Aorta (tissue), 5 donors: ENCODE measurements around the gene TBC1D22A. TPM values are rescaled to one million over a fixed set of nuclear protein-coding genes. Genes with fewer than 3 reads are reported as not detected.

Source experiments
- ATAC-seq: fragments of 200-7000 bp; cut with Tn5 transposase; one replicate; pipeline ENCODE4 v1.9.1; 2022; ENCODE audit warnings: moderate library complexity; ENCODE audit not compliant: low FRiP score
- DNase-seq, 2 donors: peaks; one replicate each; pipeline ENCODE4 v3.0.0-alpha.2; 2020
- H3K27ac ChIP-seq, 2 donors: one replicate each; pipeline ENCODE4 v1.5.1; 2013; ENCODE audit warnings: low read length in 2 of 2, mild to moderate bottlenecking in 2 of 2, moderate library complexity in 2 of 2, control low read depth in 1 of 2, inconsistent platforms in 1 of 2, low read depth in 1 of 2
- H3K27me3 ChIP-seq, 2 donors: one replicate each; pipeline ENCODE4 v1.6.1; 2013; ENCODE audit warnings: control low read depth in 1 of 2, low read length in 1 of 2, mild to moderate bottlenecking in 1 of 2, moderate library complexity in 1 of 2; ENCODE audit not compliant: insufficient read depth in 2 of 2, control insufficient read depth in 1 of 2
- H3K36me3 ChIP-seq, 2 donors: one replicate each; pipeline ENCODE4 v1.6.1; 2013; ENCODE audit warnings: control low read depth in 1 of 2, low read length in 1 of 2, mild to moderate bottlenecking in 1 of 2; ENCODE audit not compliant: insufficient read depth in 2 of 2, control insufficient read depth in 1 of 2
- H3K4me1 ChIP-seq, 2 donors: one replicate each; pipeline ENCODE4 v1.6.1; 2013; ENCODE audit warnings: low read length in 2 of 2, control low read depth in 1 of 2, mild to moderate bottlenecking in 1 of 2, moderate library complexity in 1 of 2; ENCODE audit not compliant: insufficient read depth in 2 of 2, control insufficient read depth in 1 of 2
- H3K4me3 ChIP-seq, 2 donors: one replicate each; pipeline ENCODE4 v1.5.1; 2013; ENCODE audit warnings: low read length in 2 of 2, control low read depth in 1 of 2, mild to moderate bottlenecking in 1 of 2
- H3K9me3 ChIP-seq: one replicate; pipeline ENCODE4 v1.6.1; 2013; ENCODE audit warnings: mild to moderate bottlenecking, low read length; ENCODE audit not compliant: control insufficient read depth
- whole genome bisulfite sequencing, 2 donors: extraction: QIAGEN DNeasy Blood & Tissue Kit; methylation state at CpG; one replicate each; pipeline ENCODE4 v1.1.7; 2013; 5-methylcytosine and 5-hydroxymethylcytosine counted together
- intact Hi-C, 2 donors: fragments of 100-400 bp; cut with DNase I; formaldehyde crosslinking; loops; one replicate each; pipeline versions ENCODE4 v1.14.2 to v1.15.0; 2022
- polyA plus RNA-seq, 2 donors: library from polyadenylated mRNA; stranded (reverse); fragments of 200-250 nt; gene quantifications; one replicate each; pipeline ENCODE4 v1.2.3, GENCODE V29; 2013
- total RNA-seq, 2 donors: library from RNA; stranded (reverse); fragmentation: NEBNext Ultra II Directional; extraction: Animal tissue kit (Norgen Biotek cat#: 25700); gene quantifications; one replicate each; pipeline ENCODE4 v1.2.1, GENCODE V29; 2021
- donor health status: healthy with polysubstance abuse.
- donor health status: Bipolar disorder and iron deficiency.
- donor health status: DM: no; HTN: no; CAD: no.
- donor health status: DM: no; HTN: no; CAD: no.
- donor health status: DM: yes; HTN: yes; CAD: no.

Gene TBC1D22A
- total and polyA plus RNA-seq, 4 donors: 10.8 to 37.1 (median 17.9) TPM

GRCh38 chr22:47011131-47011858 is 248.8 kb downstream of the TBC1D22A start:
- H3K27me3 ChIP-seq: no peaks in the 10 kb centered on the region
- ATAC-seq: no peak
- no peaks in the 10 kb centered on the region for H3K9me3 ChIP-seq
- H3K4me1 ChIP-seq: no peaks in the 10 kb centered on the region
- H3K4me3 ChIP-seq: no peak overlapping the region
- WGBS, 2 donors: 88 to 90% methylated on average over 12 of the region's 12 CpGs
- no peaks in the 10 kb centered on the region for H3K36me3 ChIP-seq
- DNase-seq: no peak
- intact Hi-C loops: no loop called here
- no peak overlapping the region for H3K27ac ChIP-seq

- no peak for ATAC-seq
These were observed 249.4 kb downstream of the TBC1D22A start for GRCh38 chr22:47011859-47012258.

GRCh38 chr22:47012589-47013370 is 250.3 kb downstream of the TBC1D22A start:
- Histone ChIP-seq H3K36me3 (no peaks in the 10 kb centered on the region), H3K27ac (no peak overlapping the region), H3K4me1 (no peaks in the 10 kb centered on the region), H3K9me3 (no peaks in the 10 kb centered on the region), H3K27me3 (no peaks in the 10 kb centered on the region), H3K4me3 (no peak overlapping the region)
- WGBS, 2 donors: 90 to 92% methylated on average over 20 of the region's 20 CpGs
- intact Hi-C loops: no loop called here
- no peak for ATAC-seq
- DNase-seq: peak in 1 of 2 donors; percentile 51

More at GRCh38 chr22:47011859-47012258, 249.4 kb downstream of the TBC1D22A start:
- H3K27me3 ChIP-seq: no peaks in the 10 kb centered on the region
- intact Hi-C loops: no loop called here
- no peaks in the 10 kb centered on the region for H3K9me3 ChIP-seq
- WGBS, 2 donors: 90 to 95% methylated on average over 8 of the region's 8 CpGs
- H3K36me3 ChIP-seq: no peaks in the 10 kb centered on the region
- H3K4me3 ChIP-seq: no peak overlapping the region
- no peaks in the 10 kb centered on the region for H3K4me1 ChIP-seq
- H3K27ac ChIP-seq: no peak overlapping the region
- DNase-seq: no peak

GRCh38 chr22:47013861-47014635 is 251.6 kb downstream of the TBC1D22A start:
- no peak for ATAC-seq
- DNase-seq: peak in 1 of 2 donors; percentile 70
- intact Hi-C loops: no loop called here
- no peaks in the 10 kb centered on the region for H3K4me1 ChIP-seq
- no peaks in the 10 kb centered on the region for H3K36me3 ChIP-seq
- H3K9me3 ChIP-seq: no peaks in the 10 kb centered on the region
- WGBS, 2 donors: 93 to 96% methylated on average over 23 of the region's 23 CpGs
- H3K27me3 ChIP-seq: no peaks in the 10 kb centered on the region
- H3K4me3 ChIP-seq: no peak overlapping the region
- H3K27ac ChIP-seq: no peak overlapping the region

- peak in 1 of 2 donors; percentile 52 for DNase-seq
- H3K27me3 ChIP-seq: no peaks in the 10 kb centered on the region
- H3K36me3 ChIP-seq: no peaks in the 10 kb centered on the region
- H3K4me3 ChIP-seq: no peak overlapping the region
- no peak overlapping the region for H3K27ac ChIP-seq
- H3K4me1 ChIP-seq: no peaks in the 10 kb centered on the region
- intact Hi-C loops: no loop called here
- 96 to 97% methylated on average over 21 of the region's 21 CpGs for WGBS, 2 donors
- no peak for ATAC-seq
- H3K9me3 ChIP-seq: no peaks in the 10 kb centered on the region
These were observed 252.3 kb downstream of the TBC1D22A start for GRCh38 chr22:47014636-47015345.

- intact Hi-C loops: no loop called here
- Histone ChIP-seq H3K27me3 (no peaks in the 10 kb centered on the region), H3K4me1 (no peaks in the 10 kb centered on the region), H3K9me3 (no peaks in the 10 kb centered on the region), H3K27ac (no peak overlapping the region), H3K4me3 (no peak overlapping the region), H3K36me3 (no peaks in the 10 kb centered on the region)
- 90 to 93% methylated on average over 16 of the region's 16 CpGs for WGBS, 2 donors
- no peak for DNase-seq
- ATAC-seq: no peak
These were observed 253.2 kb downstream of the TBC1D22A start for GRCh38 chr22:47015589-47016178.

- 94 to 95% methylated on average over 22 of the region's 22 CpGs for WGBS, 2 donors
- Histone ChIP-seq H3K27me3 (no peaks in the 10 kb centered on the region), H3K4me3 (no peak overlapping the region), H3K9me3 (no peaks in the 10 kb centered on the region), H3K27ac (no peak overlapping the region), H3K4me1 (no peaks in the 10 kb centered on the region), H3K36me3 (no peaks in the 10 kb centered on the region)
- intact Hi-C loops: no loop called here
- DNase-seq (peak in 1 of 2 donors; percentile 62), ATAC-seq (no peak)
These were observed 254.2 kb downstream of the TBC1D22A start for GRCh38 chr22:47016631-47017030.

GRCh38 chr22:47017245-47017644 is 254.8 kb downstream of the TBC1D22A start:
- no peak for ATAC-seq
- DNase-seq: peak in 1 of 2 donors; percentile 73
- Histone ChIP-seq H3K9me3 (no peaks in the 10 kb centered on the region), H3K27me3 (no peaks in the 10 kb centered on the region), H3K4me3 (no peak overlapping the region), H3K27ac (no peak overlapping the region), H3K36me3 (no peaks in the 10 kb centered on the region), H3K4me1 (no peaks in the 10 kb centered on the region)
- 89 to 96% methylated on average over 13 of the region's 13 CpGs for WGBS, 2 donors
- intact Hi-C loops: no loop called here
